A549 (cell line): Measurements from ENCODE around the gene CBFA2T3.

ENCODE experiments used
- CBX8 ChIP-seq: fragments of 200-600 bp; sonication (generic); IDR thresholded peaks from 2 replicates; pipeline ENCODE4 v1.6.1; 2016
- CEBPB ChIP-seq, 2 experiments: fragments of >200 bp in 1 of 2; sonication (Bioruptor Twin) in 1 of 2; formaldehyde crosslinking in 1 of 2; IDR thresholded peaks; 2 replicates each; pipeline ENCODE4 v1.6.1; 2012 to 2016
- CHD4 ChIP-seq: fragments of 200-600 bp; sonication (generic); IDR thresholded peaks from 2 replicates; pipeline ENCODE4 v1.6.1; 2016; ENCODE audit warnings: antibody characterized with exemption, mild to moderate bottlenecking, borderline replicate concordance
- CTCF ChIP-seq: fragments of >200 bp; sonication (Bioruptor Twin); formaldehyde crosslinking; IDR thresholded peaks from 3 replicates; pipeline ENCODE4 v1.5.1; 2016
- HDAC2 ChIP-seq: fragments of 200-600 bp; sonication (generic); IDR thresholded peaks from 2 replicates; pipeline ENCODE4 v1.6.1; 2016
- NFE2L2 ChIP-seq: fragments of 150-350 bp; conservative IDR thresholded peaks from 2 replicates; pipeline ENCODE4 v1.6.1; 2014; ENCODE audit warnings: low read length
- POLR2A ChIP-seq: IDR thresholded peaks from 2 replicates; pipeline ENCODE4 v1.6.1; 2012; ENCODE audit warnings: mild to moderate bottlenecking, low read length
- RCOR1 ChIP-seq: fragments of 150-350 bp; IDR thresholded peaks from 2 replicates; pipeline ENCODE4 v1.6.1; 2014; ENCODE audit warnings: antibody characterized with exemption, low read length, low read depth
- USF2 ChIP-seq: fragments of 450-650 bp; IDR thresholded peaks from 2 replicates; pipeline ENCODE4 v1.6.1; 2014; ENCODE audit warnings: antibody characterized with exemption
- ZNF302 ChIP-seq: fragments of 250-450 bp; sonication (Bioruptor Pico); IDR thresholded peaks from 2 replicates; pipeline ENCODE4 v1.9.0; 2021; ENCODE audit warnings: inconsistent platforms, mild to moderate bottlenecking, moderate library complexity

- TF ChIP-seq CBX8 (no peak), POLR2A (no peak), RCOR1 (no peak), USF2 (no peak), NFE2L2 (no peak), CTCF (no peak), CEBPB (IDR thresholded peaks at IDR 0.05) (no peak), ZNF302 (no peak), HDAC2 (no peak), CHD4 (no peak)
Measured at GRCh38 chr16:88974916-88975215, 2.1 kb downstream of the CBFA2T3 start.
